Thoracic aorta (tissue), 2 donors: ENCODE measurements around the gene HELB. TPM values are rescaled to one million over a fixed set of nuclear protein-coding genes. Genes with fewer than 3 reads are reported as not detected.

Experiments
- ATAC-seq: fragments of 150-250 bp; one replicate; pipeline ENCODE4 v1.8.0; 2017; ENCODE audit warnings: low read depth; ENCODE audit not compliant: insufficient number of reproducible peaks, low FRiP score
- DNase-seq: peaks from one replicate; pipeline ENCODE4 v3.0.0-alpha.2; 2020; ENCODE audit warnings: low spot score
- H3K27ac ChIP-seq, 2 donors: fragments of 200-600 bp; sonication (generic); 1 replicate in 1 of 2; 2 replicates in 1 of 2; pipeline ENCODE4 v1.5.1; 2016; ENCODE audit warnings: mild to moderate bottlenecking in 2 of 2, moderate library complexity in 2 of 2
- H3K27me3 ChIP-seq: fragments of 200-600 bp; sonication (generic); replicated peaks from 2 replicates; pipeline ENCODE4 v1.6.0; 2016; ENCODE audit warnings: mild to moderate bottlenecking; ENCODE audit not compliant: insufficient read depth
- H3K36me3 ChIP-seq: fragments of 200-600 bp; sonication (generic); one replicate; pipeline ENCODE4 v1.5.1; 2016
- H3K4me1 ChIP-seq, 2 donors: fragments of 200-600 bp; sonication (generic); 1 replicate in 1 of 2; 2 replicates in 1 of 2; pipeline versions ENCODE4 v1.5.1 to v1.6.0; 2016; ENCODE audit warnings: low read depth in 2 of 2, mild to moderate bottlenecking in 1 of 2; ENCODE audit not compliant: control insufficient read depth in 1 of 2
- H3K4me3 ChIP-seq: fragments of 200-600 bp; sonication (generic); 2 replicates; pipeline ENCODE4 v1.5.1; 2016; ENCODE audit warnings: mild to moderate bottlenecking
- H3K9me3 ChIP-seq: fragments of 200-600 bp; sonication (generic); 2 replicates; pipeline ENCODE4 v1.5.1; 2016
- CTCF ChIP-seq: fragments of 200-600 bp; sonication (generic); IDR thresholded peaks from one replicate; pipeline ENCODE4 v1.5.1; 2019; ENCODE audit warnings: antibody characterized with exemption
- total RNA-seq, 2 donors: library from RNA; depleted of rRNA; stranded (reverse); fragments of >200 nt; gene quantifications; one replicate each; pipeline versions ENCODE4 v1.1.0 to v1.2.3, GENCODE V29; 2016

Gene HELB
- total RNA-seq, 2 donors from 2014 or later: 1.2 to 10.2 TPM

- Histone ChIP-seq H3K4me1 (no peaks in the 10 kb centered on the region), H3K9me3 (no peaks in the 10 kb centered on the region), H3K36me3 (no peaks in the 10 kb centered on the region), H3K4me3 (no peak overlapping the region), H3K27me3 (no peaks in the 10 kb centered on the region), H3K27ac (no peak overlapping the region)
- no peak for ATAC-seq
- DNase-seq: no peak
- TF ChIP-seq CTCF: no peak
Observed at GRCh38 chr12:66351301-66351700, 49.0 kb downstream of the HELB start.

- DNase-seq (no peak), ATAC-seq (no peak)
- Histone ChIP-seq H3K27ac (no peak overlapping the region), H3K27me3 (no peaks in the 10 kb centered on the region), H3K9me3 (no peaks in the 10 kb centered on the region), H3K4me3 (no peak overlapping the region), H3K36me3 (no peaks in the 10 kb centered on the region), H3K4me1 (no peaks in the 10 kb centered on the region)
- TF ChIP-seq CTCF: no peak
Observed at GRCh38 chr12:66352197-66352596, 49.9 kb downstream of the HELB start.

- Histone ChIP-seq H3K36me3 (no peaks in the 10 kb centered on the region), H3K9me3 (no peaks in the 10 kb centered on the region)
- no peak for ATAC-seq
Observed at GRCh38 chr12:66352899-66353298, 50.6 kb downstream of the HELB start.

GRCh38 chr12:66354291-66354690 is 52.0 kb downstream of the HELB start:
- Histone ChIP-seq H3K27ac (no peak overlapping the region), H3K9me3 (no peaks in the 10 kb centered on the region), H3K27me3 (no peaks in the 10 kb centered on the region), H3K4me1 (no peaks in the 10 kb centered on the region), H3K36me3 (no peaks in the 10 kb centered on the region), H3K4me3 (no peak overlapping the region)
- DNase-seq: no peak
- ATAC-seq: no peak
- no peak for TF ChIP-seq CTCF

More at GRCh38 chr12:66352899-66353298, 50.6 kb downstream of the HELB start:
- no peak for DNase-seq
- H3K27me3 ChIP-seq: no peaks in the 10 kb centered on the region
- no peak overlapping the region for H3K4me3 ChIP-seq
- TF ChIP-seq CTCF: no peak
- no peaks in the 10 kb centered on the region for H3K4me1 ChIP-seq
- no peak overlapping the region for H3K27ac ChIP-seq

- no peaks in the 10 kb centered on the region for H3K9me3 ChIP-seq
- no peak for TF ChIP-seq CTCF
- H3K36me3 ChIP-seq: no peaks in the 10 kb centered on the region
- no peak overlapping the region for H3K4me3 ChIP-seq
- H3K27me3 ChIP-seq: no peaks in the 10 kb centered on the region
- no peak for DNase-seq
- ATAC-seq: no peak
- no peak overlapping the region for H3K27ac ChIP-seq
- H3K4me1 ChIP-seq: no peaks in the 10 kb centered on the region
Observed at GRCh38 chr12:66359300-66359699, 57.0 kb downstream of the HELB start.
